ENCODE data around the gene OSBPL3.

OSBPL3 gene

GRCh38 chr7:24951441-24951980 lies 28.5 kb downstream of the OSBPL3 start:
- no peak for DNase-seq (ENCODE audit: low read depth in 2 of 2)

GRCh38 chr7:24949884-24950283 lies 30.1 kb downstream of the OSBPL3 start:
- DNase-seq (ENCODE audit: low read depth in 2 of 2), result no peak

- no peak for DNase-seq (ENCODE audit: low read depth in 2 of 2)
Measured at GRCh38 chr7:24948739-24949138, 31.2 kb downstream of the OSBPL3 start.

- no peak for DNase-seq (ENCODE audit: low read depth in 2 of 2)
Measured at GRCh38 chr7:24946467-24946866, 33.5 kb downstream of the OSBPL3 start.

GRCh38 chr7:24945899-24946298 lies 34.1 kb downstream of the OSBPL3 start:
- DNase-seq (ENCODE audit: low read depth in 2 of 2), result no peak

- no peak for DNase-seq (ENCODE audit: low read depth in 2 of 2)
Measured at GRCh38 chr7:24943096-24943948, 36.7 kb downstream of the OSBPL3 start.

- DNase-seq (ENCODE audit: low read depth in 2 of 2), result no peak
Measured at GRCh38 chr7:24942226-24942625, 37.8 kb downstream of the OSBPL3 start.

GRCh38 chr7:24939416-24939815 lies 40.6 kb downstream of the OSBPL3 start:
- no peak for DNase-seq (ENCODE audit: low read depth in 2 of 2)

- DNase-seq (ENCODE audit: low read depth in 2 of 2), result peak in 1 of 2 experiments; percentile 9
Measured at GRCh38 chr7:24936121-24936824, 43.7 kb downstream of the OSBPL3 start.

- no peak for DNase-seq (ENCODE audit: low read depth in 2 of 2)
Measured at GRCh38 chr7:24933298-24933697, 46.7 kb downstream of the OSBPL3 start.

- no peak for DNase-seq (ENCODE audit: low read depth in 2 of 2)
Measured at GRCh38 chr7:24932815-24933214, 47.2 kb downstream of the OSBPL3 start.

- no peak for DNase-seq (ENCODE audit: low read depth in 2 of 2)
Measured at GRCh38 chr7:24932389-24932788, 47.6 kb downstream of the OSBPL3 start.

GRCh38 chr7:24931844-24932243 lies 48.1 kb downstream of the OSBPL3 start:
- no peak for DNase-seq (ENCODE audit: low read depth in 2 of 2)

GRCh38 chr7:24930856-24931255 lies 49.1 kb downstream of the OSBPL3 start:
- DNase-seq (ENCODE audit: low read depth in 2 of 2), result no peak

GRCh38 chr7:24926623-24927524 lies 53.1 kb downstream of the OSBPL3 start:
- DNase-seq (ENCODE audit: low read depth in 2 of 2), result peak; percentile 68 to 69

GRCh38 chr7:24924375-24924774 lies 55.6 kb downstream of the OSBPL3 start:
- DNase-seq (ENCODE audit: low read depth in 2 of 2), result no peak

GRCh38 chr7:24923172-24923865 lies 56.7 kb downstream of the OSBPL3 start:
- no peak for DNase-seq (ENCODE audit: low read depth in 2 of 2)

GRCh38 chr7:24922099-24922773 lies 57.7 kb downstream of the OSBPL3 start:
- peak; percentile 37 to 39 for DNase-seq (ENCODE audit: low read depth in 2 of 2)

- no peak for DNase-seq (ENCODE audit: low read depth in 2 of 2)
Measured at GRCh38 chr7:24921362-24921679, 58.7 kb downstream of the OSBPL3 start.

GRCh38 chr7:24920451-24921361 lies 59.3 kb downstream of the OSBPL3 start:
- DNase-seq (ENCODE audit: low read depth in 2 of 2), result no peak
